Astrocyte (in vitro differentiated cells and primary cell): Measurements from ENCODE around the gene SLC38A6. TPM values are rescaled to one million over a fixed set of nuclear protein-coding genes. Genes with fewer than 3 reads are reported as not detected.

Experiments
- DNase-seq: peaks from one replicate; pipeline ENCODE4 v3.0.0-alpha.2; 2010; ENCODE audit warnings: low read depth
- FAIRE-seq: peaks from 2 replicates; lab custom pipeline; 2011; peaks lifted over from hg19 to GRCh38; lab: Jason Lieb, UNC
- H2AFZ ChIP-seq: 2 replicates; pipeline ENCODE4 v1.6.0; 2012; ENCODE audit warnings: low read depth, low read length, inconsistent platforms
- H3K27ac ChIP-seq: 2 replicates; pipeline ENCODE4 v1.5.1; 2011; ENCODE audit warnings: low read depth, low read length, inconsistent platforms
- H3K27me3 ChIP-seq: 2 replicates; pipeline ENCODE4 v1.6.0; 2011; ENCODE audit warnings: low read length, inconsistent platforms; ENCODE audit not compliant: insufficient read depth
- H3K36me3 ChIP-seq: 2 replicates; pipeline ENCODE4 v1.5.1; 2011; ENCODE audit warnings: low read length, inconsistent platforms; ENCODE audit not compliant: insufficient read depth
- H3K4me1 ChIP-seq: 2 replicates; pipeline ENCODE4 v1.5.1; 2011; ENCODE audit warnings: low read length, inconsistent platforms; ENCODE audit not compliant: insufficient read depth
- H3K4me2 ChIP-seq: 2 replicates; pipeline ENCODE4 v1.6.0; 2012; ENCODE audit warnings: low read length, inconsistent platforms
- H3K4me3 ChIP-seq: 2 replicates; pipeline ENCODE4 v1.5.1; 2011; ENCODE audit warnings: low read depth, mild to moderate bottlenecking, low read length, inconsistent platforms; ENCODE audit not compliant: insufficient read depth
- H3K79me2 ChIP-seq: 2 replicates; pipeline ENCODE4 v1.6.0; 2012; ENCODE audit warnings: mild to moderate bottlenecking, low read length, inconsistent platforms; ENCODE audit not compliant: insufficient read depth
- H3K9ac ChIP-seq: 2 replicates; pipeline ENCODE4 v1.6.0; 2012; ENCODE audit warnings: mild to moderate bottlenecking, low read length, inconsistent platforms
- H3K9me3 ChIP-seq: 2 replicates; pipeline ENCODE4 v1.5.1; 2012; ENCODE audit warnings: low read depth, mild to moderate bottlenecking, low read length, inconsistent platforms; ENCODE audit not compliant: insufficient read depth
- H4K20me1 ChIP-seq: 2 replicates; pipeline ENCODE4 v1.6.0; 2012; ENCODE audit warnings: low read length, inconsistent platforms; ENCODE audit not compliant: insufficient read depth
- H3K27ac Mint-ChIP-seq: one replicate; pipeline ENCODE4 v1.8.0; 2021; ENCODE audit warnings: mild to moderate bottlenecking, mixed read lengths; ENCODE audit not compliant: unreplicated experiment
- H3K27me3 Mint-ChIP-seq: one replicate; pipeline ENCODE4 v1.8.0; 2021; ENCODE audit warnings: low read depth, mixed read lengths; ENCODE audit not compliant: unreplicated experiment
- H3K36me3 Mint-ChIP-seq: one replicate; pipeline ENCODE4 v1.8.0; 2021; ENCODE audit warnings: low read depth, mixed read lengths; ENCODE audit not compliant: unreplicated experiment
- H3K4me1 Mint-ChIP-seq: one replicate; pipeline ENCODE4 v1.8.0; 2021; ENCODE audit warnings: low read depth, mixed read lengths; ENCODE audit not compliant: unreplicated experiment
- H3K4me3 Mint-ChIP-seq: one replicate; pipeline ENCODE4 v1.8.0; 2021; ENCODE audit warnings: mild to moderate bottlenecking, moderate library complexity, mixed read lengths; ENCODE audit not compliant: unreplicated experiment
- H3K9me3 Mint-ChIP-seq: one replicate; pipeline ENCODE4 v1.8.0; 2021; ENCODE audit warnings: mild to moderate bottlenecking, mixed read lengths; ENCODE audit not compliant: unreplicated experiment
- CTCF ChIP-seq: IDR thresholded peaks from 2 replicates; pipeline ENCODE4 v1.5.1; 2011; ENCODE audit warnings: low read depth, mild to moderate bottlenecking, inconsistent platforms, low read length, moderate library complexity; ENCODE audit not compliant: insufficient read depth
- EZH2 ChIP-seq: IDR thresholded peaks from 2 replicates; pipeline ENCODE4 v1.6.1; 2012; ENCODE audit warnings: mild to moderate bottlenecking, low read length, inconsistent platforms; ENCODE audit not compliant: insufficient read depth
- total RNA-seq: library from RNA; stranded (reverse); gene quantifications from 2 replicates; pipeline ENCODE4 v1.2.1, GENCODE V29; 2021

Gene SLC38A6
- total RNA-seq, 1 donor from 2014 or later = 14.9 TPM

DNA sequence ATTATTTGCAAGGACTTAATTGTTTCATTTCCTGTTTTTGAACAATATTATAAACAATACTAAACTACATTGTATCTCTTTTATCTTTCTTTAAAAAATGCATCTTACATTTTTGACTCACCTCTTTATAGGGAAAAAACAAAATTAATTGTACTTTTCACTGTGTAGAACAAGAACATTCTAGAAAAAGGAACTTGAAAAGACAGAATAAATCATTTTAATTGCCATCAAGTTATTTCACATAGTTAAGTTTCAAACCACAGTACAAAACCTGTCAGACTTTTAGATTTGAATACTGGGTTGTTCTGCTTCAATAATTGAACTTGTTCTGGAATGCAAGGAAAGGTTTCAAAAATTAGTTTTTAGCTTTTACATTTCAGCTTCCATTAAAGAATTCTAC is 50.0 kb downstream of the SLC38A6 start:
- DNase-seq (no peak), FAIRE-seq (no peak)
- no peaks in the 10 kb centered on the region for H3K9me3 Mint-ChIP-seq
- TF ChIP-seq CTCF (no peak), EZH2 (no peak)
- no peaks in the 10 kb centered on the region for H4K20me1 ChIP-seq
- peaks cover 6% of the 10 kb centered on the region for H3K4me1 ChIP-seq
- no peak overlapping the region for H2AFZ ChIP-seq
- no peaks in the 10 kb centered on the region for H3K27me3 Mint-ChIP-seq
- H3K4me1 Mint-ChIP-seq = peaks cover 4% of the 10 kb centered on the region
- H3K27me3 ChIP-seq = no peaks in the 10 kb centered on the region
- H3K79me2 ChIP-seq = no peaks in the 10 kb centered on the region
- peaks cover 2% of the 10 kb centered on the region for H3K36me3 Mint-ChIP-seq
- no peak overlapping the region for H3K9ac ChIP-seq
- no peak overlapping the region for H3K4me2 ChIP-seq
- no peak overlapping the region for H3K27ac Mint-ChIP-seq
- no peak overlapping the region for H3K4me3 Mint-ChIP-seq
- no peak overlapping the region for H3K4me3 ChIP-seq
- H3K9me3 ChIP-seq = no peaks in the 10 kb centered on the region
- no peak overlapping the region for H3K27ac ChIP-seq
- no peaks in the 10 kb centered on the region for H3K36me3 ChIP-seq

GRCh38 chr14:61033054-61033453 is 52.0 kb downstream of the SLC38A6 start:
- H3K4me2 ChIP-seq = no peak overlapping the region
- no peak overlapping the region for H2AFZ ChIP-seq
- no peaks in the 10 kb centered on the region for H3K36me3 ChIP-seq
- H3K4me3 ChIP-seq = no peak overlapping the region
- no peak for FAIRE-seq
- H3K4me1 ChIP-seq = no peaks in the 10 kb centered on the region
- H3K27ac Mint-ChIP-seq = no peak overlapping the region
- H3K9me3 Mint-ChIP-seq = no peaks in the 10 kb centered on the region
- H3K27me3 ChIP-seq = no peaks in the 10 kb centered on the region
- no peak overlapping the region for H3K9ac ChIP-seq
- H3K79me2 ChIP-seq = no peaks in the 10 kb centered on the region
- DNase-seq = no peak
- no peak overlapping the region for H3K27ac ChIP-seq
- no peaks in the 10 kb centered on the region for H3K9me3 ChIP-seq
- H3K27me3 Mint-ChIP-seq = no peaks in the 10 kb centered on the region
- H4K20me1 ChIP-seq = no peaks in the 10 kb centered on the region
- no peak overlapping the region for H3K4me3 Mint-ChIP-seq
- peaks cover 2% of the 10 kb centered on the region for H3K36me3 Mint-ChIP-seq
- TF ChIP-seq CTCF (no peak), EZH2 (no peak)
- peaks cover 3% of the 10 kb centered on the region for H3K4me1 Mint-ChIP-seq

- DNase-seq (peak; percentile 47), FAIRE-seq (no peak)
- H3K27ac Mint-ChIP-seq = no peak overlapping the region
- Histone ChIP-seq H3K4me2 (peak overlapping the region; percentile 15), H3K4me3 (no peak overlapping the region), H3K36me3 (no peaks in the 10 kb centered on the region), H3K27ac (no peak overlapping the region), H3K27me3 (no peaks in the 10 kb centered on the region), H2AFZ (no peak overlapping the region), H4K20me1 (no peaks in the 10 kb centered on the region), H3K79me2 (no peaks in the 10 kb centered on the region), H3K4me1 (no peaks in the 10 kb centered on the region), H3K9me3 (no peaks in the 10 kb centered on the region), H3K9ac (no peak overlapping the region)
- H3K27me3 Mint-ChIP-seq = no peaks in the 10 kb centered on the region
- peaks cover 2% of the 10 kb centered on the region for H3K36me3 Mint-ChIP-seq
- no peaks in the 10 kb centered on the region for H3K9me3 Mint-ChIP-seq
- H3K4me1 Mint-ChIP-seq = peaks cover 3% of the 10 kb centered on the region
- TF ChIP-seq CTCF = no peak
- TF ChIP-seq EZH2 = no peak
- H3K4me3 Mint-ChIP-seq = no peak overlapping the region
Observed at GRCh38 chr14:61033855-61034254, 52.8 kb downstream of the SLC38A6 start.
